ENCODE results near the gene B4GALNT4.

- TF ChIP-seq JUND (IDR thresholded peaks at IDR 0.05), result no peak
- TF ChIP-seq CTCF (IDR thresholded peaks at IDR 0.05; ENCODE audit: low read depth, low read length, missing input control), result no peak
- no peak for TF ChIP-seq FOXA1 (IDR thresholded peaks at IDR 0.05)
- no peak for TF ChIP-seq RXRA (IDR thresholded peaks at IDR 0.05)
- TF ChIP-seq RAD21 (IDR thresholded peaks at IDR 0.05), result no peak
- TF ChIP-seq REST (IDR thresholded peaks at IDR 0.05), result no peak
- TF ChIP-seq TAF1 (conservative IDR thresholded peaks at IDR 0.05), result no peak
- TF ChIP-seq EGR1 (IDR thresholded peaks at IDR 0.05; ENCODE audit: low read depth in 2 of 2), result no peak
- TF ChIP-seq HNF4A (conservative IDR thresholded peaks at IDR 0.05), result no peak
- no peak for TF ChIP-seq ZBTB33 (IDR thresholded peaks at IDR 0.05)
- no peak for TF ChIP-seq MAX (IDR thresholded peaks at IDR 0.05)
- TF ChIP-seq YY1 (IDR thresholded peaks at IDR 0.05), result no peak
- TF ChIP-seq NR2F2 (IDR thresholded peaks at IDR 0.05), result no peak
These were observed 60.7 kb downstream of the B4GALNT4 start for GRCh38 chr11:429931-430456.
